GM23248 (cell line): ENCODE measurements around the gene PLCE1.

ENCODE experiments used
- EZH2 ChIP-seq: fragments of 200-600 bp; sonication (generic); IDR thresholded peaks from 2 replicates; pipeline ENCODE4 v1.6.1; 2018; ENCODE audit warnings: antibody characterized with exemption, mild to moderate bottlenecking; ENCODE audit not compliant: insufficient read depth, poor library complexity, severe bottlenecking
- EZH2phosphoT487 ChIP-seq: fragments of 200-600 bp; sonication (generic); IDR thresholded peaks from 2 replicates; pipeline ENCODE4 v1.6.1; 2018; ENCODE audit warnings: antibody characterized with exemption, moderate library complexity, mild to moderate bottlenecking, low read depth; ENCODE audit not compliant: insufficient read depth

DNA sequence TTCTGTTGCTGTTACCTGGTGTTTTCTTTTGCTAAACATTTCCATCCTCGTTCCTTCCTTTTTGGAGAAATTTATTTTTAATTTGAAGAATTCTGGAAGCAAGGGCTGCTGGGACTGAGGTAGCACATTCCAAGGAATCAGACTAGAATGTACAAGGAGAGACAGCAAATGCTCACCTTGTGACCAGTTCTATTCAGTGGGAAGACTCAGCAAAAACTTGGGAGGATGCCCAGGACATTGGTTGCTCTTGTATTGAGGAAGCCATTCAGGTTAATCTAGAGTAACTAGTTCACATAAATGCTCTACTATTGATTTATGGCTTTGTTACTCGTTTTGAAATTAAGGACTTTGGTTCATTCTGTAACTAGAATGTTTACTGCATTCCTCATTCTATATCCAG lies 11.3 kb downstream of the PLCE1 start:
- TF ChIP-seq EZH2phosphoT487 (no peak), EZH2 (no peak)
